Neuronal stem cell (in vitro differentiated cells): ENCODE results near the gene ODAD4.

ENCODE experiments used
- DNase-seq: peaks from one replicate; pipeline ENCODE4 v3.0.0-alpha.2; 2013; ENCODE audit warnings: low spot score
- H2AFZ ChIP-seq: one replicate; pipeline ENCODE4 v1.6.1; 2013; ENCODE audit warnings: mild to moderate bottlenecking, low read length, inconsistent platforms
- H2AK5ac ChIP-seq: 2 replicates; pipeline ENCODE4 v1.6.1; 2013; ENCODE audit warnings: low read depth, mild to moderate bottlenecking, inconsistent platforms, low read length, moderate library complexity, mixed read lengths
- H2BK120ac ChIP-seq: 2 replicates; pipeline ENCODE4 v1.6.1; 2013; ENCODE audit warnings: low read depth, mild to moderate bottlenecking, inconsistent platforms, low read length, moderate library complexity, mixed read lengths
- H2BK12ac ChIP-seq: one replicate; pipeline ENCODE4 v1.6.1; 2013; ENCODE audit warnings: low read length, inconsistent platforms
- H2BK15ac ChIP-seq: 2 replicates; pipeline ENCODE4 v1.6.1; 2013; ENCODE audit warnings: mild to moderate bottlenecking, low read length, inconsistent platforms, mixed read lengths
- H2BK5ac ChIP-seq: one replicate; pipeline ENCODE4 v1.6.1; 2013; ENCODE audit warnings: inconsistent platforms, mild to moderate bottlenecking, low read length, moderate library complexity
- H3K14ac ChIP-seq: one replicate; pipeline ENCODE4 v1.6.1; 2013; ENCODE audit warnings: low read length, inconsistent platforms
- H3K18ac ChIP-seq: 2 replicates; pipeline ENCODE4 v1.6.1; 2013; ENCODE audit warnings: low read length, inconsistent platforms
- H3K23ac ChIP-seq: 2 replicates; pipeline ENCODE4 v1.6.1; 2013; ENCODE audit warnings: low read depth, mild to moderate bottlenecking, mixed read lengths, low read length, inconsistent platforms; ENCODE audit not compliant: poor library complexity
- H3K27ac ChIP-seq: replicated peaks from 3 replicates; pipeline ENCODE4 v1.5.1; 2013; ENCODE audit warnings: low read length, inconsistent platforms
- H3K27me3 ChIP-seq, 3 experiments: 2 replicates each; pipeline ENCODE4 v1.6.1; 2013; ENCODE audit warnings: low read length in 3 of 3, mild to moderate bottlenecking in 2 of 3, inconsistent platforms in 1 of 3, low read depth in 1 of 3, mixed read lengths in 1 of 3, moderate library complexity in 1 of 3; ENCODE audit not compliant: control insufficient read depth in 3 of 3, insufficient read depth in 3 of 3
- H3K36me3 ChIP-seq, 2 donors: replicated peaks in 1 of 2; 2 replicates each; pipeline ENCODE4 v1.6.1; 2013; ENCODE audit warnings: low read length in 2 of 2; ENCODE audit not compliant: control insufficient read depth in 2 of 2, insufficient read depth in 2 of 2
- H3K4ac ChIP-seq: 2 replicates; pipeline ENCODE4 v1.6.1; 2013; ENCODE audit warnings: inconsistent platforms, mild to moderate bottlenecking, low read length, moderate library complexity
- H3K4me1 ChIP-seq, 2 donors: 1 replicate in 1 of 2; 2 replicates in 1 of 2; pipeline ENCODE4 v1.6.1; 2013; ENCODE audit warnings: low read length in 2 of 2, low read depth in 1 of 2; ENCODE audit not compliant: control insufficient read depth in 2 of 2, insufficient read depth in 1 of 2
- H3K4me2 ChIP-seq: one replicate; pipeline ENCODE4 v1.6.1; 2013; ENCODE audit warnings: mild to moderate bottlenecking, low read length, inconsistent platforms; ENCODE audit not compliant: insufficient read depth, poor library complexity, severe bottlenecking
- H3K4me3 ChIP-seq, 2 donors: 2 replicates each; pipeline ENCODE4 v1.5.1; 2013; ENCODE audit warnings: low read length in 2 of 2, mild to moderate bottlenecking in 2 of 2, inconsistent platforms in 1 of 2, moderate library complexity in 1 of 2
- H3K79me1 ChIP-seq: one replicate; pipeline ENCODE4 v1.6.1; 2013; ENCODE audit warnings: low read depth, mild to moderate bottlenecking, inconsistent platforms, low read length, moderate library complexity
- H3K9ac ChIP-seq: one replicate; pipeline ENCODE4 v1.6.1; 2013; ENCODE audit warnings: mild to moderate bottlenecking, low read depth, low read length, inconsistent platforms; ENCODE audit not compliant: poor library complexity
- H3K9me3 ChIP-seq, 2 donors: replicated peaks in 1 of 2; 2 replicates each; pipeline versions ENCODE3 to v1.6.1; 2013; ENCODE audit warnings: low read length in 2 of 2, mild to moderate bottlenecking in 2 of 2, inconsistent platforms in 1 of 2, low read depth in 1 of 2, mixed read lengths in 1 of 2, moderate library complexity in 1 of 2; ENCODE audit not compliant: control insufficient read depth in 2 of 2, insufficient read depth in 1 of 2
- H4K8ac ChIP-seq: one replicate; pipeline ENCODE4 v1.6.1; 2013; ENCODE audit warnings: low read depth, mild to moderate bottlenecking, inconsistent platforms, low read length, moderate library complexity
- H4K91ac ChIP-seq: one replicate; pipeline ENCODE4 v1.6.1; 2013; ENCODE audit warnings: low read length, low read depth, mild to moderate bottlenecking, inconsistent platforms; ENCODE audit not compliant: poor library complexity
- WGBS, 2 donors: extraction: QIAGEN DNeasy Blood & Tissue Kit; methylation state at CpG; one replicate each; pipeline ENCODE4 v1.1.7; 2013; ENCODE audit warnings: missing lambda C conversion rate in 2 of 2, mixed read lengths in 1 of 2; ENCODE audit not compliant: insufficient read length in 2 of 2, insufficient replicate concordance in 1 of 2; ENCODE audit errors: extremely low coverage in 2 of 2; 5-methylcytosine and 5-hydroxymethylcytosine counted together

Gene ODAD4

GRCh38 chr17:41959030-41959335 is 28.6 kb downstream of the ODAD4 start:
- H3K18ac ChIP-seq: no peak overlapping the region
- DNase-seq: no peak
- H3K36me3 ChIP-seq: peaks cover 4 to 10% of the 10 kb centered on the region in 2 donors
- no peak overlapping the region for H3K14ac ChIP-seq
- H3K9me3 ChIP-seq: peaks cover 0 to 4% of the 10 kb centered on the region in 2 donors
- peaks cover 6 to 9% of the 10 kb centered on the region in 2 donors for H3K4me1 ChIP-seq
- H3K4ac ChIP-seq: no peak overlapping the region
- no peak overlapping the region for H3K4me2 ChIP-seq
- no peaks in the 10 kb centered on the region for H3K27me3 ChIP-seq
- H3K4me3 ChIP-seq: no peak overlapping the region
- no peak overlapping the region for H3K27ac ChIP-seq
- H2AFZ ChIP-seq: no peak overlapping the region
- no peak overlapping the region for H4K91ac ChIP-seq
- WGBS, 2 donors: no CpG with 5 or more reads among the region's 2 CpGs
- no peak overlapping the region for H4K8ac ChIP-seq
- H2BK15ac ChIP-seq: no peak overlapping the region
- H3K79me1 ChIP-seq: no peaks in the 10 kb centered on the region
- H2BK120ac ChIP-seq: no peak overlapping the region
- H2BK12ac ChIP-seq: peak overlapping the region; percentile 69
- no peak overlapping the region for H3K23ac ChIP-seq
- H2BK5ac ChIP-seq: no peak overlapping the region
- H2AK5ac ChIP-seq: no peak overlapping the region
- H3K9ac ChIP-seq: no peak overlapping the region

DNA sequence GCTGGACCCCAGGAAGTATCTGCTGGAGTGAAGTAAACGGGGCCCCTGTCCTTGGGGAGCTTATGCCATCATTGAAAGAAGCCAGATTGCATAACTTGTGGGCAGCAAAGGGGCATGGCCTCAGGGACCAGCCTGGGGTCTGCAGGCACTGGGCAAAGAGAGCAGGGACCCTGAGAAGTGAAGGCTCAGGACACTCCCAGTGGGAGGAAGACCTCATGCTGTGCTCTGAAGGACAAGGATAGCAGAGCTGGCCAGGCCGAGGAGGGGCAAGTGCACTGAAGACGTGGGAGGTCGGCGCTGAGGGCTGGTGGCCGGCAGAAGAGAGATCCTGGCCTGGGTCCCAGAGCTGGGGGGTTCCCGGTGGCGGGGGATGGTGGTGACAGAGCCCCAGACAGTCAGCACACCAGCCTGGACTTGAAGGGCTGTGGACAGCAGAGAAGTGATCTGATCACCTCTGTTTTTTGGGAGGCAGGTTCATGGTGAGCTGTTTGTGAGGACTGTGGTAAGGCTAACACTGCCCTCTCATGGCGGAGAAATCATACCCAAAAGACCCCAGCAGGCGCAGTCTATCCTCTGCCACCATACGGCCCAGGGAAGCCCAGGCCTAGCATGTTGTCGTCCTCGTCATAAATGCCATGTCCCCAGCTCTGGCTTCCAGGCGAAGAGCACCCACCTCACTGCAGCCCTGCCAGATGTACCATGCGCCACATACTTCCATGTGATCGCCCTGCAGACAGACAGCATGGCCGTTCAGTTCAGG is 29.1 kb downstream of the ODAD4 start:
- H3K14ac ChIP-seq: no peak overlapping the region
- H3K27ac ChIP-seq: no peak overlapping the region
- H2AK5ac ChIP-seq: peak overlapping the region; percentile 41
- H3K4me1 ChIP-seq: peaks cover 6 to 9% of the 10 kb centered on the region in 2 donors
- no CpG with 5 or more reads among the region's 17 CpGs for WGBS, 2 donors
- peak; percentile 37 for DNase-seq
- H3K18ac ChIP-seq: peak overlapping the region; percentile 29
- H3K36me3 ChIP-seq: peaks cover 4 to 6% of the 10 kb centered on the region in 2 donors
- peak overlapping the region; percentile 75 for H3K23ac ChIP-seq
- no peak overlapping the region for H4K8ac ChIP-seq
- H2BK120ac ChIP-seq: peak overlapping the region; percentile 57
- H3K79me1 ChIP-seq: no peaks in the 10 kb centered on the region
- peaks cover 0 to 4% of the 10 kb centered on the region in 2 donors for H3K9me3 ChIP-seq
- no peak overlapping the region for H2BK15ac ChIP-seq
- no peak overlapping the region for H3K4me3 ChIP-seq
- no peak overlapping the region for H3K4me2 ChIP-seq
- H3K27me3 ChIP-seq: no peaks in the 10 kb centered on the region
- no peak overlapping the region for H4K91ac ChIP-seq
- no peak overlapping the region for H2AFZ ChIP-seq
- H2BK12ac ChIP-seq: peak overlapping the region; percentile 69
- H2BK5ac ChIP-seq: no peak overlapping the region
- H3K9ac ChIP-seq: peak overlapping the region; percentile 17
- no peak overlapping the region for H3K4ac ChIP-seq

GRCh38 chr17:41962111-41962510 is 31.7 kb downstream of the ODAD4 start:
- Histone ChIP-seq H3K18ac (no peak overlapping the region), H3K79me1 (no peaks in the 10 kb centered on the region)

GRCh38 chr17:41962768-41963434 is 32.5 kb downstream of the ODAD4 start:
- Histone ChIP-seq H3K18ac (no peak overlapping the region), H2BK15ac (no peak overlapping the region), H3K4ac (no peak overlapping the region), H4K8ac (no peak overlapping the region), H3K27me3 (no peaks in the 10 kb centered on the region), H3K14ac (no peak overlapping the region), H3K4me3 (no peak overlapping the region), H2BK12ac (no peak overlapping the region), H2BK120ac (no peak overlapping the region), H2BK5ac (no peak overlapping the region), H2AFZ (peak overlapping the region; percentile 26), H3K9ac (peak overlapping the region; percentile 53), H4K91ac (no peak overlapping the region), H3K4me1 (peaks cover 7 to 15% of the 10 kb centered on the region in 2 donors), H3K79me1 (peaks cover 3% of the 10 kb centered on the region), H3K4me2 (no peak overlapping the region), H3K9me3 (peaks cover 2 to 3% of the 10 kb centered on the region in 2 donors), H3K27ac (no peak overlapping the region), H2AK5ac (no peak overlapping the region), H3K23ac (no peak overlapping the region), H3K36me3 (peaks cover 0 to 3% of the 10 kb centered on the region in 2 donors)
- peak; percentile 79 for DNase-seq
- no CpG with 5 or more reads among the region's 9 CpGs for WGBS, 2 donors

More at GRCh38 chr17:41962111-41962510, 31.7 kb downstream of the ODAD4 start:
- Histone ChIP-seq H3K23ac (peak overlapping the region; percentile 23), H3K4me3 (no peak overlapping the region), H2BK15ac (no peak overlapping the region), H2BK120ac (no peak overlapping the region), H3K9ac (peak overlapping the region; percentile 33), H2AK5ac (no peak overlapping the region), H2BK5ac (no peak overlapping the region), H3K4me2 (no peak overlapping the region), H3K27me3 (no peaks in the 10 kb centered on the region), H2BK12ac (peak overlapping the region; percentile 68), H4K91ac (no peak overlapping the region), H3K4ac (no peak overlapping the region), H2AFZ (no peak overlapping the region), H3K36me3 (no peaks in the 10 kb centered on the region), H3K9me3 (peaks cover 0 to 2% of the 10 kb centered on the region in 2 donors), H4K8ac (no peak overlapping the region), H3K27ac (no peak overlapping the region), H3K4me1 (peaks cover 6 to 14% of the 10 kb centered on the region in 2 donors), H3K14ac (no peak overlapping the region)
- DNase-seq: no peak
- WGBS, 2 donors: no CpG with 5 or more reads among the region's 5 CpGs
